Progenitor cell of endocrine pancreas (in vitro differentiated cells): ENCODE measurements around the gene HSPB6. TPM values are rescaled to one million over a fixed set of nuclear protein-coding genes. Genes with fewer than 3 reads are reported as not detected.
A peak's percentile ranks its signal among the peaks of the same experiment; 100 is the strongest.

Experiments used
- DNase-seq: peaks from one replicate; pipeline ENCODE4 v3.0.0; 2021; ENCODE audit warnings: low spot score; ENCODE audit not compliant: unreplicated experiment
- H3K27ac Mint-ChIP-seq: 2 replicates; pipeline ENCODE4 v1.8.0; 2021; ENCODE audit warnings: mild to moderate bottlenecking, moderate library complexity, mixed read lengths
- H3K27me3 Mint-ChIP-seq: 2 replicates; pipeline ENCODE4 v1.8.0; 2021; ENCODE audit warnings: mixed read lengths
- H3K36me3 Mint-ChIP-seq: 2 replicates; pipeline ENCODE4 v1.8.0; 2022; ENCODE audit warnings: mixed read lengths; ENCODE audit not compliant: insufficient read depth
- H3K4me1 Mint-ChIP-seq: 2 replicates; pipeline ENCODE4 v1.8.0; 2021; ENCODE audit warnings: low read depth, mixed read lengths
- H3K4me3 Mint-ChIP-seq: 2 replicates; pipeline ENCODE4 v1.8.0; 2021; ENCODE audit warnings: low read depth, mild to moderate bottlenecking, moderate library complexity, mixed read lengths
- H3K9me3 Mint-ChIP-seq: 2 replicates; pipeline ENCODE4 v1.8.0; 2021; ENCODE audit warnings: low read depth, mixed read lengths
- total RNA-seq: library from RNA; stranded (reverse); gene quantifications from 2 replicates; pipeline ENCODE4 v1.2.1, GENCODE V29; 2021
- TF ChIP-seq, protein P1 (sequence below): fragments of 200-600 bp; sonication (generic); IDR thresholded peaks from one replicate; pipeline ENCODE4 v1.5.0; 2021; ENCODE audit warnings: antibody characterized with exemption, mild to moderate bottlenecking; ENCODE audit not compliant: unreplicated experiment

The HSPB6 gene
- total RNA-seq, 1 donor from 2014 or later: not detected

DNA sequence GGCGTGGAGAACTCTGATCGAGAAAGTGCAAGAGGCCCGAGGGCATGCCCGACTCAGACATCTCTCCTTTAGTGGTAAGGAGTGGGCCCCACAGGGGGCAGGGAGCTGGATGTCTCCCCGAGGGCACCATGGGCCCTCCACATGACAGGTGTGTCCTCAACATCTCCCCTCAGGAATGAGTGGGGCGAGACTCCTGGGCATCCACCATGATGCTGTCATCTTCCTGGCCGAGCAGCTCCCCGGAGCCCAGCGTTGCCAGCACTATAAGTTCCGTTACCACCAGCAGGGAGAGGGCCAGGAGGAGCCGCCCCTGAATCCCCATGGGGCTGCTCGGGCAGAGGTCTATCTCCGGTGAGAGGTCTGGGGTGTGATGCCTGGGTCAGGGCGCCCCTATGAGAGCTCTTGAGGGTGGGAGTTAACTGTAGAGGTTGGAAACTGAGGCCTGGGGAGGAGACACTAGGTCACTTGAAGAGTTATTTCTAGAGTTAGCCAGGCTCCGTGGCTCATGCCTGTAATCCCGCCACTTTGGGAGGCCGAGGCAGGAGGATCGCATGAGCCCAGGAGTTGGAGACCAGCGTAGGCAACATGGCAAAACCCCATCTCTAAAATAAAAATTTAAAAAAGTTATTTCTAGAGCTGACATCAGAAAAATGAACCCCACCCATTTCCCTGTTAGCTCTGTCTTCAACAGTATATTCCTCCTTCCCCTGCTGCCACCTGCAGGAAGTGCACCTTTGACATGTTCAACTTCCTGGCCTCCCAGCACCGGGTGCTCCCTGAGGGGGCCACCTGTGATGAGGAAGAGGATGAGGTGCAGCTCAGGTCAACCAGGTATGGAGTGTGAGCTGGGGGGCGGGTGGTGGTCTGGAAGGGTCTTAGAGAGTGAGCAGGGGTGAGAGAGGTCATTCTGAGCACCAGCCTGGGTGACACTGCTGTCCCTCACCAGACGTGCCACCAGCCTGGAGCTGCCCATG lies 19.6 kb downstream of the HSPB6 start:
- H3K4me3 Mint-ChIP-seq: no peak overlapping the region

DNA sequence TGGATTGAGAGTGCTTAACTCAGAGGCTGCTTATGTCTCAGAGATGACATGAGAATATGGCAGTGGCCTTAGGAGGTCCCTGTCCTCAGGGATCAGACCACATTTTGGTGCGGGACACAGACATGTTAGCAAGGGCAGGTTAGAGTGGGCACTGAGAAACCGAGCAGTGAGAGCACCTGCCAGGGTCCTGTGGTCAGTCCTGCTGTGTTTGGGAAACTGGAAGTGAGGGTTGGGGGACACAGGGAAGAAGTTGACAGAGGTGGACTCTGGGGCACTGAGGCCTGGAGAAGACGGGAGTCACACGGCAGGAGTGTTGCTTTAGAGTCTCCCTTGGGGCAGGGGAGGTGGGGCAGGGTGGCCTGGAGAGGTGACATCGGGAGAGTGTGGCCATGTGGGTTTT lies 21.9 kb downstream of the HSPB6 start:
- TF ChIP-seq, protein P1, sequence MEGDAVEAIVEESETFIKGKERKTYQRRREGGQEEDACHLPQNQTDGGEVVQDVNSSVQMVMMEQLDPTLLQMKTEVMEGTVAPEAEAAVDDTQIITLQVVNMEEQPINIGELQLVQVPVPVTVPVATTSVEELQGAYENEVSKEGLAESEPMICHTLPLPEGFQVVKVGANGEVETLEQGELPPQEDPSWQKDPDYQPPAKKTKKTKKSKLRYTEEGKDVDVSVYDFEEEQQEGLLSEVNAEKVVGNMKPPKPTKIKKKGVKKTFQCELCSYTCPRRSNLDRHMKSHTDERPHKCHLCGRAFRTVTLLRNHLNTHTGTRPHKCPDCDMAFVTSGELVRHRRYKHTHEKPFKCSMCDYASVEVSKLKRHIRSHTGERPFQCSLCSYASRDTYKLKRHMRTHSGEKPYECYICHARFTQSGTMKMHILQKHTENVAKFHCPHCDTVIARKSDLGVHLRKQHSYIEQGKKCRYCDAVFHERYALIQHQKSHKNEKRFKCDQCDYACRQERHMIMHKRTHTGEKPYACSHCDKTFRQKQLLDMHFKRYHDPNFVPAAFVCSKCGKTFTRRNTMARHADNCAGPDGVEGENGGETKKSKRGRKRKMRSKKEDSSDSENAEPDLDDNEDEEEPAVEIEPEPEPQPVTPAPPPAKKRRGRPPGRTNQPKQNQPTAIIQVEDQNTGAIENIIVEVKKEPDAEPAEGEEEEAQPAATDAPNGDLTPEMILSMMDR: no peak
- no peak for DNase-seq
- no peak overlapping the region for H3K27ac Mint-ChIP-seq
- no peak overlapping the region for H3K4me3 Mint-ChIP-seq
- H3K9me3 Mint-ChIP-seq: no peaks in the 10 kb centered on the region
- no peaks in the 10 kb centered on the region for H3K27me3 Mint-ChIP-seq
- H3K36me3 Mint-ChIP-seq: peaks cover 28% of the 10 kb centered on the region
- peaks cover 1% of the 10 kb centered on the region for H3K4me1 Mint-ChIP-seq

More for the DNA sequence above, 19.6 kb downstream of the HSPB6 start:
- peaks cover 19% of the 10 kb centered on the region for H3K36me3 Mint-ChIP-seq
- peaks cover 3% of the 10 kb centered on the region for H3K4me1 Mint-ChIP-seq
- H3K9me3 Mint-ChIP-seq: no peaks in the 10 kb centered on the region
- no peak for DNase-seq
- no peak overlapping the region for H3K27ac Mint-ChIP-seq
- H3K27me3 Mint-ChIP-seq: no peaks in the 10 kb centered on the region
- TF ChIP-seq, protein P1: peak; percentile 21

DNA sequence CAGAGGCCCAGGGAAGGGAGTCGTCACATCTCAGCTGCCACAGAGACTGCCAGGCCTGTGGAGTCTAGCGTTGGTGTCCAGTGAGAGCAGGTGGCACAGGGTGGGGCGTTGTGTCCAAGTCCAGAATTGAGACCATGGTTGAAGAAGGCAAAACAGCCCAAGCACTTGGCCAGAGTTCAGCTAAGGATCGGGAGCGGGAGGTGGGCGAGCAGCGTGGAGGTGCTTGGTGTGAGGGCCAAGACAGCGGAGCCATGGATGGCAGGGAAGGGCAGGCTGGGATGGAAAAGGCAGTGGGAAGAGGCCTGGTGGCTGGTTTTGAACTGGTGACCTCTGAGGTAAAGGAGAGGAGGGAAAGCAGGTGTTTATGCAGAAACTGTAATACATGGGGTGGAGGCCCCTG lies 22.6 kb downstream of the HSPB6 start:
- no peak overlapping the region for H3K4me3 Mint-ChIP-seq
- no peak for DNase-seq
- no peaks in the 10 kb centered on the region for H3K9me3 Mint-ChIP-seq
- no peaks in the 10 kb centered on the region for H3K4me1 Mint-ChIP-seq
- H3K27me3 Mint-ChIP-seq: no peaks in the 10 kb centered on the region
- TF ChIP-seq, protein P1: no peak
- H3K36me3 Mint-ChIP-seq: peaks cover 32% of the 10 kb centered on the region
- H3K27ac Mint-ChIP-seq: no peak overlapping the region

DNA sequence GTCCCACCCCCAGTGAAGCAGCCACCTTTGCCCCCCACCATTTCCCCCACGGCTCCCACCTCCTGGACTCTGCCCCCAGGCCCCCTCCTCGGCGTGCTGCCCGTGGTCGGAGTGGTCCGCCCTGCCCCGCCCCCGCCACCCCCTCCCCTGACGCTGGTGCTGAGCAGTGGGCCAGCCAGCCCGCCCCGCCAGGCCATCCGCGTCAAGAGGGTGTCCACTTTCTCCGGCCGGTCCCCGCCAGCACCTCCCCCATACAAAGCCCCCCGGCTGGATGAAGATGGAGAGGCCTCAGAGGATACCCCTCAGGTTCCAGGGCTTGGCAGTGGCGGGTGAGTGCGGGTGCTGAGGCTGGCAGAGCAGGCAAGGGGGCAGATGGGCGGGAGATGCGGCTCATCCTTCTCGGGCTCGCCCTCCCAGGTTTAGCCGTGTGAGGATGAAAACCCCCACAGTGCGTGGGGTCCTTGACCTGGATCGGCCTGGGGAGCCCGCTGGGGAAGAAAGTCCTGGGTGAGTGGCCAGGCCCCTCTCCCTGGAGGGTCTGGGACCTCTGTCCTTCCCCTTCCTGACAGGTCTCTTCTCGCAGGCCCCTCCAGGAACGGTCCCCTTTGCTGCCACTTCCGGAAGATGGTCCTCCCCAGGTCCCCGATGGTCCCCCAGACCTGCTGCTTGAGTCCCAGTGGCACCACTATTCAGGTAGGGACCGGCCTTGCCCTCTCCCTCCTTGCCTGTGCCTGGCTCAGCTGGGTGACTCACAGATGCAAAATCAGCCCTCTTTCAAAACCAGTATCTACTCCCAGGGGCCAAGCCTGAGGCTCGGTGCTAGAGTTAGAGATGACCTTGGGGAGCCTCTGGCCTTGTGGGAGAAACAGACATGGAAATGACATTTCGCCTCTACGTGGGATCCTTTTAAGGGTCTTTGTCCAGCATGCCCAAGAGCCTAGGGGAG lies 23.4 kb downstream of the HSPB6 start:
- H3K27me3 Mint-ChIP-seq: no peaks in the 10 kb centered on the region
- no peak for DNase-seq
- no peaks in the 10 kb centered on the region for H3K4me1 Mint-ChIP-seq
- no peak overlapping the region for H3K4me3 Mint-ChIP-seq
- no peak overlapping the region for H3K27ac Mint-ChIP-seq
- TF ChIP-seq, protein P1: no peak
- no peaks in the 10 kb centered on the region for H3K9me3 Mint-ChIP-seq
- peaks cover 32% of the 10 kb centered on the region for H3K36me3 Mint-ChIP-seq

DNA sequence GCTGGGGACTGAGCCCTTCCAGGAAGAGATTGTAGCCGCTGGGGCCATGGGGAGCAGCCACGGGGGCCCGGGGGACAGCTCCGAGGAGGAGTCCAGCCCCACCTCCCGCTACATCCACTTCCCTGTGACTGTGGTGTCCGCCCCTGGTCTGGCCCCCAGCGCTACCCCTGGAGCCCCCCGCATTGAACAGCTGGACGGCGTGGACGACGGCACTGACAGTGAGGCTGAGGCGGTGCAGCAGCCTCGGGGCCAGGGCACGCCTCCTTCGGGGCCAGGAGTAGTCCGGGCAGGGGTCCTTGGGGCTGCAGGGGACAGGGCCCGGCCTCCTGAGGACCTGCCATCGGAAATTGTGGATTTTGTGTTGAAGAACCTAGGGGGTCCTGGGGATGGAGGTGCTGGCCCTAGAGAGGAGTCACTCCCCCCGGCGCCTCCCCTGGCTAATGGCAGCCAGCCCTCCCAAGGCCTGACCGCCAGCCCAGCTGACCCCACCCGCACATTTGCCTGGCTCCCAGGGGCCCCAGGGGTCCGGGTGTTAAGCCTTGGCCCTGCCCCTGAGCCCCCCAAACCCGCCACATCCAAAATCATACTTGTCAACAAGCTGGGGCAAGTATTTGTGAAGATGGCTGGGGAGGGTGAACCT lies 24.2 kb downstream of the HSPB6 start:
- Mint-ChIP-seq H3K4me1 (no peaks in the 10 kb centered on the region), H3K27me3 (no peaks in the 10 kb centered on the region), H3K36me3 (peaks cover 32% of the 10 kb centered on the region), H3K27ac (no peak overlapping the region), H3K9me3 (no peaks in the 10 kb centered on the region), H3K4me3 (no peak overlapping the region)
- no peak for DNase-seq
- TF ChIP-seq, protein P1: no peak
